ENCODE results near the gene USP22. TPM values are rescaled to one million over a fixed set of nuclear protein-coding genes. Genes with fewer than 3 reads are reported as not detected.

The USP22 gene
- total and polyA plus RNA-seq, 2 of the 8 experiments (the other 6 are each of a cell fraction or from before 2014, with no cell fraction given) = 221 to 316 TPM

DNA sequence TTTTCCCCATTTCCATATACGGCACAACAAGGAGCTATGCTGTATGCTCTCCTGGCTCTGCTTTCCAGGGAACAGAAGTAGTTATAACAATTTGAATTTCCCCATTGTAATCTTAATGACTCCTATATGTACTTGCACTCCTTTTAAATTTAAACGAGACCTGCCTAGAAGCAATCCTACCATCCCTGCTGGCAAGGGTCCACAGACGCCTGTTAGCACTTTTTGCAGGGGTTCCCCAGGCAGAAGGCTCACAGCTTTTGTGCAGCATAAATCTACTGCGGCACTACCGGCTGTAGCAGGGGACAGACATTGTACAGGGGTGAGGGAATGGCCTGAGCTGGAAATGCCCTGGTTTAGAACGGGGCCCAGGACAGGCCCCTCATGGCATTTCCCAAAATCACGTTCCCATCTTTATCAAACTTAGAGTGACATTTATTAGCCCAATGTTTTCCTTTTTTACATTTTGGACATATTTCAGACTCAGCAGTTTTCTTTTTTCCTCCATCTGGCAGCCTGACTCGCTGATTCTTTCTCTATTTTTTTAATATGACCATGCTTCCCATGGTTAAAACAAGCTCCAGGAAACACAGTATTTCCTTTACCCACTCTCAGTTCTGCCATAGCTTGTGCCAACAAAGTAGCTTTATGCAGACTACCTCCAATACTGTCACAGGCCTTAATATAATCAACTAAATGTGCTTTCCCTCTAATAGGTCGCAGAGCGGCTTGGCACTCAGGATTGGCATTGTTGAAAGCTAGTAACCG is 35.4 kb upstream of the USP22 start (continued):
- no peak for TF ChIP-seq RBBP5 (IDR thresholded peaks at IDR 0.05; ENCODE audit: borderline replicate concordance, low read depth, low read length)
- no peak for TF ChIP-seq GABPA (IDR thresholded peaks at IDR 0.05; ENCODE audit: borderline replicate concordance, insufficient read depth, low read length)

Measured in H1 (cell line).